NCI-H2107 treated with DMSO at 0.1 percent for 48 hours (cell line): Measurements from ENCODE around the gene SLC9B1.
"Not testable (repeated sequence)": the region's sequence is repeated elsewhere in the genome, so short reads cannot be mapped to it uniquely, and the experiment has no call there.

Experiments used
- DNase-seq: peaks from one replicate; lab custom pipeline; 2025; ENCODE audit not compliant: unreplicated experiment; lab: John Stamatoyannopoulos, UW

Gene SLC9B1

DNA sequence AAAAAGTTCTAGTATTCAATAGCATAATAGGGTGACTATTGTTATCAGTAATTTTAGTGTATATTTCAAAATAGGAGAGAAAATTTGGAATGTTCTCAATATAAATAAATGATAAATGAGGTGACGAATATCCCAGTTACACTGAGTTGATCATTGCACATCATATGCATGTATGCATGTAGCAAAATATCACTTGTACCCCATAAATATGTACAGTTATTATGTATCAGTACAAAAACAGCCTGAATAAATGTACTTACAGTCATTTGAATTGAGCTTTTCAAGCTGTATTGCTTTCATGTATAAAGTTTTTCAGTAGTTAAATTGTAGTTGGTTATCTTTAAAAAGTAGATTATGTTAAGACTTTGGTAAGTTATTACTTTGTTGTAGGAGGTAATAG is 138.2 kb downstream of the SLC9B1 start:
- no peak for DNase-seq

DNA sequence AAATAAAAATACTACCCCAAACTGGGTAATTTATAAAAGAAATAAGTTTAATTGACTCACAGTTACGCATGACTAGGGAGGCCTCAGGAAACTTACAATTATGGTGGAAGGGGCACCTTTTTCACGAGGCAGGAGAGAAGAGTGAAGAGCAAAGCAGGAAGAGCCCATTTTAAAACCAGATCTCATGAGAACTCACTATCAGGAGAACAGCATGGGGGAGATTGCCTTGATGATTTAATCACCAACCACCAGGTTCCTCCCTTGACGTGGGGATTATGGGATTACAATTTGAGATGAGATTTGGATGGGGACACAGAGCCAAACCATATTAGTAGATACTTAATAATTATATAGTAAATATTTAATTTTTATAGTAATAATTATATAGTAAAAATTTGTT is 140.6 kb downstream of the SLC9B1 start:
- DNase-seq = no peak

DNA sequence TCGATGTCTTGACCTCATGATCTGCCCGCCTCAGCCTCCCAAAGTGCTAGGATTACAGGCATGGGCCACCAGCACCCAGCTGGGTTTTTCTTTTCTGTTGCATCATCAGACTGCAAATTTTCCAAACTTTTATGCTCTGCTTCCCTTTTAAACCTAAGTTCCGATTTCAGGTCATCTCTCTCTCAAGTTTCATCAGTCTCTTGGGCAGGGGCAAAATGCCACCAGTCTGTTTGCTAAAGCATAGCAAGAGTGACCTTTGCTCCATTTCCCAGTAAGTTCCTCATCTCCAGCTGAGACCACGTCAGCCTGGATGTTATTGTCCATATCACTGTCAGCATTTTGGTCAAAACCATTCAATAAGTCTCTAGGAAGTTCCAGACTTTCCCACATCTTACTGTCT is 141.2 kb downstream of the SLC9B1 start:
- DNase-seq = not testable (repeated sequence)

- DNase-seq = not testable (repeated sequence)
These were observed 141.9 kb downstream of the SLC9B1 start for GRCh38 chr4:102877477-102878106.

GRCh38 chr4:102871772-102872171 is 147.7 kb downstream of the SLC9B1 start:
- DNase-seq = no peak

DNA sequence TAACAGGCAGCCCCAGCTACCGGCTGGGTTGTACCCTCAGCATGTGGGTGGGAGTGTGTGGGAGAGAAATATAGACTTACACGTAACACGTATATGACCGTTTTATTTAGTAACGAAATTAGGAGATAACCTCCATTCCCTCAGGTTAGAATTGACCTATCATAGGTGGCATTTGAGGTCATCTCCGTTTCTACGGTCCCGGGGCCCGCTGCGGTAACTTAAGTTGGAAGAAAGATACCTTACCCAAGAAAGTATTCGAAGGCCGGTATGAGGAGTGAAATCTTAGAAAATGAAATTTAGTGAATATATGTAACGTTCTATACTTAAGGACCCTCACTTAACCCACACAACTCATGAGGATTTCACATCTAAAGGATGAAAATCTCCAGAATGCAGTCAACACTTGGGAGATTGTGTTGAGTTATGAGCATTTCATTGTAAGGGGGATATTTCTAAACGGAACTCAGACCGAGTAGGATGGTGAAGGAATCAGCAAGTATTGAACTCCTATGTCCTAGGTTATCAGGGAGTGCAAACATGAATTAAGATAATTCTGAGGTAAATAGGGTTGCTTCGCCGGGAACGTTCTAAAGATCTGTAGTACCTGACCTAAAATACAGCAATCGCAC is 149.8 kb downstream of the SLC9B1 start:
- no peak for DNase-seq

DNA sequence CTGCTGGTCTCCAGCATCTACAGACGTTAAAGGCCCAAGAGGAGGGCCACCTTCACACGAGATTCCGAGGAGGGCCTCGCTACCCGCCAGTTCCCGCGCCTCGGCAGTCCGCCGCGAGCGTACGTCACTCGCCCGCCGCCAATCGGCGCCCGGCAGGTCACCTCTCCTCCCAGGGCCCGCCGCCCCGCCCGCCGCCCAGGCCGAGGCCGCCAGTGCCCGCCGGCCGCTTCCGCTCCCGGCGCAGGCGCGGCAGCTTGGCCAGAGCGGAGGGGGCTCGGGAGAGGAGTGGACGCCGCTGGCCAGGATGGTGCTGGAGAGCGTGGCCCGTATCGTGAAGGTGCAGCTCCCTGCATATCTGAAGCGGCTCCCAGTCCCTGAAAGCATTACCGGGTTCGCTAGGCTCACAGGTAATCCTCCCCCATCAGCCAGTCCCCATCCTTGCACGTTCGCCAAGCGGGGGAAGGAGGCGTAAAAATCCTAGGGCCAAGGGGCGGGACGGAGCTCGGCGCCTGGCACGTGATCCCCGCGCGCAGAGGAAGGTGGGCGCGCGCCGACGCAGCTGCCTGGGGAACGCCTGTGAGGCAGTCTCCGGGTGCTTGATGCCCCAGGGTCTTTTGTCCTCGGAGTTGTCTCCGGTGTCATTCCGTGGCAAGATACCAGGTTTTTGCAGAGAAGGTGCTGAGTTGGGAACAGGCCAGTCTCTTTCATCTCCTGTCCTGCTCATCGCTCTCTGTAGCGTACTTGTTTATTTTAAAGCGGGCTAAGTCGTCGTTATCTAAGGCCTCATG is 150.5 kb downstream of the SLC9B1 start, which contains the start of gene CISD2:
Gene CISD2, plus strand, starts transcription at position 212 of the 788 bp plus-strand sequence. Its CDS starts 93 bp downstream, at position 305.
- peak; percentile 63 for DNase-seq

DNA sequence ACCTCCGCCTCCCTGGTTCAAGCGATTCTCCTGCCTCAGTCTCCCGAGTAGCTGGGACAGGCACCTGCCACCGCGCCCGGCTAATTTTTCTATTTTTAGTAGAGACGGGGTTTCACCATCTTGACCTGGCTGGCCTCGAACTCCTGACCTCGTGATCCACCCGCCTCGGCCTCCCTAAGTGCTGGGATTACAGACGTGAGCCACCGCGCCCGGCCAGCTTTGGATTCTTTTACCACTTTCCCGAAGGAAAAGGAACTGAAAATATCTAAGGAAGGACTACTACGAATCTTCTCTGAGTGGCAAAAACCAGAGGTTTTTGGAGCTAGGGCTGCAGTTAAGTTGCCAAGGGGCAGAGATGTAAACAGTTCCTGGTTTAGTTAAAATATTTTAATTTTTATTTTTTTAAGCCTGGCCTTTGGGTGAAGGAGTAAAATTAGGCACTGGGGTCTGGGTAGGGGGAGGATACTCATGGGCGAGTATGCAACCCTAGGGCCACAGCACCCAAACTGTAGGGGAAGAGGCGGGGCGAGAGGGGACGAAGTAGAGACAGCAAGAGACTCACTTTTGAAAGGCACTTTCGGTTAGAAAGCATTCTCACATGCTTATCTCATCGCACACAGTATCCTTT is 151.2 kb downstream of the SLC9B1 start:
- no peak for DNase-seq

- no peak for DNase-seq
These were observed 152.0 kb downstream of the SLC9B1 start for GRCh38 chr4:102867278-102868152.

GRCh38 chr4:102865327-102865726 is 154.2 kb downstream of the SLC9B1 start:
- DNase-seq = not testable (repeated sequence)

DNA sequence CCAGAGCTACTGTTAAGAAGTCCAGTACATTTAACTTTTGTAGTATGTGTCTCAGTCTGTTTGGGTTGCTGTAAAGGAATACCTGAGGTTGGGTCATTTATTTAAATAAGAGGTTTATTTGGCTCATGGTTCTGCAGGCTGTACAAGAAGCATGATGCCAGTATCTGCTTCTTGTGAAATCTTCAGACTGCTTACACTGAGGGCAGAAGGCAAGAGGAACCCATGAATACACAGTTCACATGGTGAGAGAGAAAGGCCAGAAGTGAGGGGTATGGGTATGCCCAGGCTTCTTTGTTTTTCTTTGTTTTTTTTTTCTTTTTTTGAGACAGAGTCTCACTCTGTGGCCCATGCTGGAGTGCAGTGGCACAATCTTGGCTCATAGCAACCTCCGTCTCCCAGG is 156.8 kb downstream of the SLC9B1 start:
- DNase-seq = no peak

GRCh38 chr4:102862016-102862415 is 157.5 kb downstream of the SLC9B1 start:
- DNase-seq = no peak

GRCh38 chr4:102860611-102861324 is 158.7 kb downstream of the SLC9B1 start:
- no peak for DNase-seq

- DNase-seq = no peak
These were observed 160.6 kb downstream of the SLC9B1 start for GRCh38 chr4:102858828-102859464.
